Adipose tissue (tissue), 3 donors: ENCODE data around the gene SLFNL1. TPM values are rescaled to one million over a fixed set of nuclear protein-coding genes. Genes with fewer than 3 reads are reported as not detected.

ENCODE experiments used
- H3K27ac ChIP-seq: one replicate; pipeline ENCODE4 v1.5.1; 2013; ENCODE audit warnings: low read depth, low read length
- WGBS, 3 donors: extraction: QIAGEN DNeasy Blood & Tissue Kit; methylation state at CpG; one replicate each; pipeline ENCODE4 v1.1.7; 2013; 5-methylcytosine and 5-hydroxymethylcytosine counted together
- polyA plus RNA-seq, 3 donors: library from polyadenylated mRNA; stranded (reverse); fragments of 200-250 nt; gene quantifications; one replicate each; pipeline ENCODE4 v1.2.3, GENCODE V29; 2013
- donor health status: healthy with polysubstance abuse.
- donor health status: Bipolar disorder and iron deficiency.
- donor health status: healthy.

Gene SLFNL1
- polyA plus RNA-seq, 3 donors, result 0.07 to 0.34 (median 0.22) TPM

GRCh38 chr1:41003127-41003639 lies 18.3 kb downstream of the SLFNL1 start:
- WGBS, 3 donors, result 85 to 94% (median 88%) methylated on average over 9 of the region's 9 CpGs
- H3K27ac ChIP-seq, result no peak overlapping the region

DNA sequence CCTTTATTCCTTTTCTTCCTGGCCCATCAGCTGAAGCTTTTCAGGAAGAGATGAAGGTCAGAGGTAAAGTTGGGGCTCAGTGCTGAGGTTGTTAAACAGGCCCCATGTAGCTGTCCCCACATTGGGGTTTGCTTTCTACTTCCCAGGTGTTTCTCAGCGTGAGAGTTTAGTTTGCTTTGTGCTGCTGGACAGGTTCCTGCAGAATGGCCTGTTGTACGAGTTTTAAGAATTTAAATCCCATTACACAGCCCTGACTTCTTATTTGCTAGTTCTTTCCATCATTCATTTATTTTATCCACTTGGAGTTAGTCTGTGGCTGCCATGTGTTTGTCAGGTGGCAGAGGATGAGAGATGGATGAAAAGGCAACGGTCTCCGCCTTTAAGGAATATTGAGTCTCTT lies 22.9 kb downstream of the SLFNL1 start:
- H3K27ac ChIP-seq, result no peak overlapping the region
- 93 to 98% (median 94%) methylated on average over 4 of the region's 4 CpGs for WGBS, 3 donors

DNA sequence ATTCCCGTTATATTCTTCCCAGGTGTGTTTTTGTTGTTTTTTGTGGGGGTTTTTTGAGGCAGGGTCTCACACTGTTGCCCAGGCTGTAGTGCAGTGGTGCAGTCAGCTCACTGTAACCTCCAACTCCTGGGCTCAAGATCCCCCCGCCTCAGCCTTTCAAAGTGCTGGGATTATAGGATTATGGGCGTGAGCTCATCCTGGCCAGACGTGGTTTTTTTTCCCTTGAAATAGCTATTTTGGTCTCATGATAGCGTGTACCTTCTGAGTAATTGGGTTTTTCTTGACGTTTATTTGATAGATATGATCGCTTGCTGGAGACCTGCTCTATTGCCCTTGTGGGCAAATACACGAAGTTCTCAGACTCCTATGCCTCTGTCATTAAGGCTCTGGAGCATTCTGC lies 24.4 kb downstream of the SLFNL1 start:
- 90 to 94% (median 93%) methylated on average over 8 of the region's 8 CpGs for WGBS, 3 donors
- no peak overlapping the region for H3K27ac ChIP-seq

- WGBS, 3 donors, result 92 to 95% (median 95%) methylated on average over 5 of the region's 5 CpGs
- H3K27ac ChIP-seq, result no peak overlapping the region
These were observed 32.5 kb downstream of the SLFNL1 start for GRCh38 chr1:40989066-40989465.

DNA sequence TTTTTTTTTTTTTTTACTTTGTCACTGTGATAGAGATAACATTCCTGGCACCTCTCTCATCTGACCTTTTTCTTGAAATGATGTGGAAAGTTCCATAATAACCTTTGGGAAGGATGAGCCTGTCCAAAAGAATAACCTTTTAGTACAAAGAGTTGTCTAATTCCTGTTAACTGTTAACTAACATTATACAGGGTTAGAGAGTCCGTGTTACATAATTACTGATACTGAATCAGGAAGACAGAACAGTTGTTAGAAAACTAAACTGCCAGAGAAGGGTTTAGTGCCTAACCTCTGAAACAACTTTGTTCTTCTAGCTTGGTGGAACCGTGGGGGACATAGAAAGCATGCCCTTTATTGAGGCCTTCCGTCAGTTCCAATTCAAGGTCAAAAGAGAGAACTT lies 33.2 kb downstream of the SLFNL1 start:
- 76 to 90% (median 89%) methylated on average over 3 of the region's 3 CpGs for whole genome bisulfite sequencing, 3 donors

GRCh38 chr1:40987439-40988276 lies 33.9 kb downstream of the SLFNL1 start:
- 81 to 91% (median 87%) methylated on average over 9 of the region's 9 CpGs for WGBS, 3 donors
- no peak overlapping the region for H3K27ac ChIP-seq

More for the DNA sequence above, 33.2 kb downstream of the SLFNL1 start:
- H3K27ac ChIP-seq, result no peak overlapping the region

GRCh38 chr1:40986956-40987355 lies 34.6 kb downstream of the SLFNL1 start:
- no peak overlapping the region for H3K27ac ChIP-seq
- 73 to 88% (median 86%) methylated on average over 3 of the region's 3 CpGs for WGBS, 3 donors

GRCh38 chr1:40986328-40986783 lies 35.2 kb downstream of the SLFNL1 start:
- WGBS, 3 donors, result 82 to 95% (median 93%) methylated on average over 10 of the region's 10 CpGs
- H3K27ac ChIP-seq, result no peak overlapping the region

GRCh38 chr1:40985875-40986274 lies 35.6 kb downstream of the SLFNL1 start:
- no peak overlapping the region for H3K27ac ChIP-seq
- WGBS, 3 donors, result 83 to 94% (median 93%) methylated on average over 3 of the region's 3 CpGs

DNA sequence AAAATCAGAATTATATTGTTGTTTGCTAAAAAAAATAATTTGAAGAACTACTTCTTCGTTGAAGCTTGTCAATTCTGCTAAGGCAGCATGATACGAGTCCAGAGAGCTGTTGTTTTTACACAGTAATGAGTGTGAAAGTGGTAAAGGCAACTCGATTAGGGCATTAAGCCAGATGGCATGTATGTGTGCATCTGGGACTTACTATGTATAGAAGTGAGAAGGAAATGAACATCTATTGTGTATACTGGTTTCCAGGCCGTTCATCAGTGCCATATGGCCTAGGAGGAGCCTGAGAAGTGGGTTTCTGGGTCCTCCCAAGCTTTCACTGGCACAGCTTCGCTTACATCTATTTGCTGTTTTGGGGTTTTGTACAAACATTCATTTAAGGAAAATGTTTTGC lies 36.4 kb downstream of the SLFNL1 start:
- WGBS, 3 donors, result 83 to 84% (median 84%) methylated on average over 5 of the region's 5 CpGs
- H3K27ac ChIP-seq, result no peak overlapping the region

GRCh38 chr1:40984531-40984930 lies 37.0 kb downstream of the SLFNL1 start:
- 90 to 98% (median 97%) methylated on average over 4 of the region's 4 CpGs for WGBS, 3 donors
- H3K27ac ChIP-seq, result no peak overlapping the region

GRCh38 chr1:40984066-40984465 lies 37.5 kb downstream of the SLFNL1 start:
- no peak overlapping the region for H3K27ac ChIP-seq
- WGBS, 3 donors, result 90 to 93% (median 92%) methylated on average over 2 of the region's 2 CpGs

DNA sequence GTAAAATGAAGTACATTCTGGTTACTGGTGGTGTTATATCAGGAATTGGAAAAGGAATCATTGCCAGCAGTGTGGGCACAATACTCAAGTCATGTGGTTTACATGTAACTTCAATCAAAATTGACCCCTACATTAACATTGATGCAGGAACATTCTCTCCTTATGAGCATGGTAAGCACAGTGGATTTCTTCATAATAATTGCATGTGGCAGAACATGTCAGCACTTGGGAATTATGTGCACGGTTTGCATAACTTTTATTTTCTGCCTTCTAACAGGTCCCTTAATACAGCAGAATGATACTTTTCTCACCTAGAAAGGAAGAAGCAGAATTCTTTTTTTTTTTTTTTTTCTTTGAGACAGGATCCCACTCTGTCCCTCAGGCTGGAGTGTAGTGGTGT lies 38.2 kb downstream of the SLFNL1 start:
- no peak overlapping the region for H3K27ac ChIP-seq
- 82 to 100% (median 84%) methylated on average over 1 of the region's 1 CpG for WGBS, 3 donors

GRCh38 chr1:40982721-40983120 lies 38.8 kb downstream of the SLFNL1 start:
- WGBS, 3 donors, result 59 to 79% (median 73%) methylated on average over 1 of the region's 1 CpG
- H3K27ac ChIP-seq, result no peak overlapping the region

DNA sequence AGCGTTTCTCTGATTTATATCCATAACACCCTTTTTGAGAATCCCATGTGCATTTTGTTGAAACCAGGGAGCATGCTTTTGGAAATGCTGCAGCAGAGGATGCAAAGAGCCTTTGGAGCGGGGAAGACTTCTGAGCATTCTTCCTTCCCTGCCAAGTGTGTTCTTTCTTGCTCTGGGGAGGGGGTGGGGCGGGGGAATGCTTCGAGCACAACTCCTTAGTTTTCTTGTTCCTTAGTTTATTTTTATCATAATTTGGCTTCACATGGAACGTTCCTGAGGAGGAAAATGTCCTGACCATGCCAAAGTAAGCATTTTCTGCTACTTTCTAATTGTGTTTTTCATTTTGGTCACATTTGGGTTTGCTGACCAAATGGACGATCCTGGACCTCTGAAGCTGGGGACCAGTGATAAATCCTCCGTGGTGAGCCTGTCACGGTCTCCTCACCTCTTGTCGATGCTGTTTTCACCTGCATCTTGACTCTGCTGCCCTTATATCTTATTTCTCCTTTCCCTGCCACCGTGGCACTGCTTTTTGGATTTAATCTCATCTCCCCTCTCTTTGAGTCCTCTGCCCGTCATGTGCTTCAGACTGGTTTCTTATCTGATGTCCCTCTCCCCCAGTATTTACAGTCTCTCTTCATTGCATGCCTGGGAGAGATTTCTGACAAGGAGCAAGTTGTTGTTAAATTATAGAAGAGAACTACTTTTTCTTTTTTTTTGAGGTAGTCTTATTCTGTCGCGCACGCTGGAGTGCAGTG lies 39.7 kb downstream of the SLFNL1 start:
- no peak overlapping the region for H3K27ac ChIP-seq
- 63 to 77% (median 64%) methylated on average over 14 of the region's 14 CpGs for WGBS, 3 donors

GRCh38 chr1:40980453-40981121 lies 40.9 kb downstream of the SLFNL1 start:
- no peak overlapping the region for H3K27ac ChIP-seq
- 30 to 36% (median 32%) methylated on average over 27 of the region's 27 CpGs for WGBS, 3 donors

GRCh38 chr1:40980068-40980452 lies 41.5 kb downstream of the SLFNL1 start:
- WGBS, 3 donors, result 1 to 2% (median 1%) methylated on average over 42 to 50 of the region's 50 CpGs
- H3K27ac ChIP-seq, result no peak overlapping the region

DNA sequence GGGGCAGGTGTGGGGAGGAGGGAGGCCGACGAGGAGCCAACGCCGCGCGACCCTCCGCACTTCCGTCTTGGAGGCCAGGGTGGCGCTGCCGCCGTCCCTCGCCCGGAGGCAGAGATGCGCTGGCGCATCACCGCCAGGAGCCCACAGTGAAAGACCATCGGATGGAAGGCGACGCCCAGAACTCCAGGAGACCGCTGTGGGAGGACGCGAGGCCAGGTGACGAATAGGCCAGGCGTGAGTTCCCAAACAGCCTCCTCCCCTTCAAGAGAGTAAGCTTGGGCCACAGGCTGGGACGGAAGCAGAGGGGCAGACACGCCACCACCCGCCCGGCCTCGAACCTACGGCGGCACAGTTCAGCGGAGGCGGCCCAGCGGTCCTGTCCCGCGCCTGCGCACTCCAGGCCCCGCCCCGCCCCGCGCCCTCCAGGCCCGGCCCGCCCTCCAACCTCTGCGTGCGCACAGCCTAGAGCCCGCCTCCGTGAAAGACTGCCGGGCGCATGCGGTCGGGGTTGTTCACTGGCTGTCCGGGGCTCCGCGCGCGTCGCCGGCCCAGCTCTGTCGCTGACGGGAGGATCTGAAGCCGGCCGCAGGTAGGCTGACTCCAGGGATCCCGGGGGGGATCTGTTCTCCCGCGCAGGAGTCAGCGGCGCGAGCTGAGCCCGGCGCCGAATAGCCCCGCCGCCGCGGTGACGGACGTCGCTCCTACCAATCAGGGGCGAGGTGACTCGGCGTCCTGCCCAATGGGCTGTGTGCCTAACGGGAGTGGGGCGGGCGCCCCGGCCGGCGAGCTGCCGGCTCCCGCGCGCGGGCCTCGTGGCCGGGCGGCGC lies 42.1 kb downstream of the SLFNL1 start, which contains the start of gene CTPS1:
CTPS1 (plus strand) TSS at position 456 of the 827 bp plus-strand sequence. CDS start 3,595 bp downstream, outside the sequence.
- peak within 1 kb of the TSS; percentile 83 for H3K27ac ChIP-seq
- WGBS, 3 donors, result 1% methylated on average over 81 to 96 of the region's 96 CpGs
